ENCODE results near the gene PINK1. TPM values are rescaled to one million over a fixed set of nuclear protein-coding genes. Genes with fewer than 3 reads are reported as not detected.

PINK1 gene
- total RNA-seq, 1 experiment from 2014 or later = 7.2 TPM

DNA sequence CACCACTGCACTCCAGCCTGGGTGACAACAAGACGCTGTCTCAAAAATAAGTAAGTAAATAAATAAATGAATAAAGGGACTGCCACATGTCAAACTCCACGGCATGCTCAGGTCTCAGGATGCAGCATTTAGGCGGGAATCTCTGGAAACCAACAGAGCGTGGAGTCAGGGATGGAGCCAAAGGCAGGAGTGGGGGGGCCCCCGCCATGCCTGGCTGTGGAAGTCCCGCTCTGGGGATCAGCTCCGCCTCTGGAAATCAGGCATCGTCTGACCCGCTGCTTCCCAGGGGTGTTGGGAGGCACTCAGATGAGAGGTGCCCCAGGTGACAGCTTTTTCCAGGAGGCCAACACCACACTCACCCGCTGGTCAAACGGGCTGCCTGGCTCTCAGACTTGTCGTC is 64.3 kb downstream of the PINK1 start:
- intact Hi-C loops (cut with micrococcal nuclease; ENCODE audit: unreplicated experiment) = loop anchor here (2.0 kb wide), 1 partner anchor 35 kb away; the partner anchor contains the start of gene SH2D5
- H3K4me3 ChIP-seq (ENCODE audit: low read depth, low read length, poor library complexity, severe bottlenecking) = no peak overlapping the region
- no peaks in the 10 kb centered on the region for H3K9me3 ChIP-seq (ENCODE audit: low read depth, low read length, poor library complexity, severe bottlenecking)
- H3K27ac ChIP-seq (ENCODE audit: low read depth, low read length, poor library complexity, severe bottlenecking) = no peak overlapping the region
- ChIA-PET POLR2A (ENCODE audit: low non-redundant PET) (interaction anchor here (0.7 kb wide), 1 partner anchor 20 kb away, joined by 3 read pairs; no protein-coding TSS in a partner anchor), CTCF (interaction anchor here (1.0 to 1.4 kb wide), 3 partner anchors 20 to 498 kb away, joined by 4 to 45 read pairs (median 5); partner anchors contain the start of gene KIF17)
- BruUV-seq (replicated peaks) = no TSS peak
- no peak for DNase-seq (ENCODE audit: low spot score)
- H3K36me3 ChIP-seq (ENCODE audit: insufficient read depth, low read length, poor library complexity, severe bottlenecking) = no peaks in the 10 kb centered on the region
- TF ChIP-seq, protein P1, sequence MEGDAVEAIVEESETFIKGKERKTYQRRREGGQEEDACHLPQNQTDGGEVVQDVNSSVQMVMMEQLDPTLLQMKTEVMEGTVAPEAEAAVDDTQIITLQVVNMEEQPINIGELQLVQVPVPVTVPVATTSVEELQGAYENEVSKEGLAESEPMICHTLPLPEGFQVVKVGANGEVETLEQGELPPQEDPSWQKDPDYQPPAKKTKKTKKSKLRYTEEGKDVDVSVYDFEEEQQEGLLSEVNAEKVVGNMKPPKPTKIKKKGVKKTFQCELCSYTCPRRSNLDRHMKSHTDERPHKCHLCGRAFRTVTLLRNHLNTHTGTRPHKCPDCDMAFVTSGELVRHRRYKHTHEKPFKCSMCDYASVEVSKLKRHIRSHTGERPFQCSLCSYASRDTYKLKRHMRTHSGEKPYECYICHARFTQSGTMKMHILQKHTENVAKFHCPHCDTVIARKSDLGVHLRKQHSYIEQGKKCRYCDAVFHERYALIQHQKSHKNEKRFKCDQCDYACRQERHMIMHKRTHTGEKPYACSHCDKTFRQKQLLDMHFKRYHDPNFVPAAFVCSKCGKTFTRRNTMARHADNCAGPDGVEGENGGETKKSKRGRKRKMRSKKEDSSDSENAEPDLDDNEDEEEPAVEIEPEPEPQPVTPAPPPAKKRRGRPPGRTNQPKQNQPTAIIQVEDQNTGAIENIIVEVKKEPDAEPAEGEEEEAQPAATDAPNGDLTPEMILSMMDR (conservative IDR thresholded peaks at IDR 0.05; ENCODE audit: low read depth, low read length) = no peak
- no peak for TF ChIP-seq EZH2 (IDR thresholded peaks at IDR 0.05; ENCODE audit: borderline replicate concordance, low read depth, low read length, poor library complexity, severe bottlenecking)
- H3K4me1 ChIP-seq (ENCODE audit: insufficient read depth, low read length, poor library complexity, severe bottlenecking) = peaks cover 5% of the 10 kb centered on the region
- H3K27me3 ChIP-seq (replicated peaks; ENCODE audit: insufficient read depth, low read depth, low read length, poor library complexity) = no peaks in the 10 kb centered on the region

DNA sequence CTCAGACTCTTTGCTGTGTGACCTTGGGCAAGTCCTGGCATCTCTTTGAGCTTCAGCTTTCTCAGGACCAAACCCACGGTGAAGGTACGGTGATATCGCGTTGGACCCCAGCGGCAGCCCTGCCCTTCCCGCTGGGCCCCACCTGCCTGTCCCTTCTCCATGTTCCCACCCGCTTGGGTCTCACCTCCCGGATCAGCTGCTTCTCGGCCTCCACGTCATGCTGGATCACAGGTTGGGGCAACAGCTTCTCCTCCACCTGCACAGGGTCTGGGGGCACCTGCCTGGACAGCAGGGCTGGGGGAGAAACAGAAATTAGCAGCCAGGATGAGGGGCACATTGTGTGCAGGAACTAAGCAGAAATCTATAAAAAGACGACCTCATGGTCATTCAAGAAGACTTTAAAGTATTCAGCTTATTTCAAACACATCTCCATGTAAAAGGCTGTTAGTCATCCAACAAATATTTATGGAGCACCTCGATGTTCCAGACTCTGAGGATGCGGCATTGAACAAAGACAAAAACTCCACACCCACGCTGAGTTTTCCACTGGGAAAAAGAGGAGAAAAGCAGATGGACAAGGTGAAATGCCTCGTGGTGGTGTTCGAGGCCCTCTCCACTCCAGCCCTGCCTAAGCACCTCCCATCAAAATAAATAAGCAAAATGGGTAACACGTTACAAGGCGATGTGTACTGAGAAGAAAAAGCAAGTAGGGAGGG is 65.1 kb downstream of the PINK1 start:
- Histone ChIP-seq H3K36me3 (ENCODE audit: insufficient read depth, low read length, poor library complexity, severe bottlenecking) (no peaks in the 10 kb centered on the region), H3K27ac (ENCODE audit: low read depth, low read length, poor library complexity, severe bottlenecking) (no peak overlapping the region)
- TF ChIP-seq, protein P1 (conservative IDR thresholded peaks at IDR 0.05; ENCODE audit: low read depth, low read length) = no peak
- no peak for TF ChIP-seq EZH2 (IDR thresholded peaks at IDR 0.05; ENCODE audit: borderline replicate concordance, low read depth, low read length, poor library complexity, severe bottlenecking)

DNA sequence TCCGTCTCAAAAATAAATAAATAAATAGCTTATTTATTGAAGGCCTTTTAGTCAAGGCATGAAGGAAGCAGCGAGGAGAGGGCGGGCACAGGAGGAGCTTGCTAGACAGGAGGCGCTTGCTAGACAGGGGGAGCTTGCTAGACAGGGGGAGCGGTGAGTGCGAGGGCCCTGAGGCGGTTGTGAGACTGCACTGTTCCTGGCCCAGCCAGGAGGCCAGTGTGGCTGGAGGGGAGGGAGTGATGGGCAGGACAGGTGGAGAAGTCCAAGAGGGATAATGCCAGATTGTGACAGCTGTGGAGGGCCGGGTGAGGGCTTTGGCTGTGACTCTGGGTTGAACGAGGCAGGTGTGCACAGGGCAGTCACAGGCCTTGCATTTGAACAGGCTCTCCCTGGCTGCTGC is 66.3 kb downstream of the PINK1 start:
- intact Hi-C loops (cut with micrococcal nuclease; ENCODE audit: unreplicated experiment) = no loop called here
- H3K4me3 ChIP-seq (ENCODE audit: low read depth, low read length, poor library complexity, severe bottlenecking) = no peak overlapping the region
- no peak for DNase-seq (ENCODE audit: low spot score)
- POLR2A ChIA-PET (ENCODE audit: low non-redundant PET) = no interaction called here
- BruUV-seq (replicated peaks) = no TSS peak
- CTCF ChIA-PET = no interaction called here
- H3K36me3 ChIP-seq (ENCODE audit: insufficient read depth, low read length, poor library complexity, severe bottlenecking) = no peaks in the 10 kb centered on the region
- no peak for TF ChIP-seq EZH2 (IDR thresholded peaks at IDR 0.05; ENCODE audit: borderline replicate concordance, low read depth, low read length, poor library complexity, severe bottlenecking)
- TF ChIP-seq, protein P1 (conservative IDR thresholded peaks at IDR 0.05; ENCODE audit: low read depth, low read length) = no peak
- H3K27me3 ChIP-seq (replicated peaks; ENCODE audit: insufficient read depth, low read depth, low read length, poor library complexity) = no peaks in the 10 kb centered on the region
- H3K9me3 ChIP-seq (ENCODE audit: low read depth, low read length, poor library complexity, severe bottlenecking) = no peaks in the 10 kb centered on the region
- peaks cover 5% of the 10 kb centered on the region for H3K4me1 ChIP-seq (ENCODE audit: insufficient read depth, low read length, poor library complexity, severe bottlenecking)
- H3K27ac ChIP-seq (ENCODE audit: low read depth, low read length, poor library complexity, severe bottlenecking) = no peak overlapping the region

More for the DNA sequence above, 65.1 kb downstream of the PINK1 start:
- H3K9me3 ChIP-seq (ENCODE audit: low read depth, low read length, poor library complexity, severe bottlenecking) = no peaks in the 10 kb centered on the region
- intact Hi-C loops (cut with micrococcal nuclease; ENCODE audit: unreplicated experiment) = no loop called here
- POLR2A ChIA-PET (ENCODE audit: low non-redundant PET) = no interaction called here
- no peak overlapping the region for H3K4me3 ChIP-seq (ENCODE audit: low read depth, low read length, poor library complexity, severe bottlenecking)
- peaks cover 5% of the 10 kb centered on the region for H3K4me1 ChIP-seq (ENCODE audit: insufficient read depth, low read length, poor library complexity, severe bottlenecking)
- BruUV-seq (replicated peaks) = no TSS peak
- DNase-seq (ENCODE audit: low spot score) = no peak
- CTCF ChIA-PET = interaction anchor here (0.6 kb wide), 1 partner anchor 496 kb away, joined by 3 read pairs; no protein-coding TSS in a partner anchor
- H3K27me3 ChIP-seq (replicated peaks; ENCODE audit: insufficient read depth, low read depth, low read length, poor library complexity) = no peaks in the 10 kb centered on the region
